ENCODE results near the gene SYT3.

The SYT3 gene

GRCh38 chr19:50661766-50662650, 22.3 kb upstream of the SYT3 start:
- 89 to 90% methylated on average over 47 to 49 of the region's 49 CpGs for WGBS, 2 experiments (ENCODE audit: insufficient coverage in 2 of 2)
- no peak overlapping the region for H3K27ac ChIP-seq (ENCODE audit: low read depth, low read length, severe bottlenecking)
- H3K9me3 ChIP-seq (ENCODE audit: control insufficient read depth, low read length), result peaks cover 12% of the 10 kb centered on the region
- no peaks in the 10 kb centered on the region for H3K4me1 ChIP-seq (ENCODE audit: control insufficient read depth, insufficient read depth, low read length, poor library complexity, severe bottlenecking)
- H3K4me3 ChIP-seq (ENCODE audit: extremely low read depth, insufficient read depth, low read length, poor library complexity, severe bottlenecking), result no peak overlapping the region
- H3K36me3 ChIP-seq (ENCODE audit: control insufficient read depth, insufficient read depth, low read length), result no peaks in the 10 kb centered on the region

DNA sequence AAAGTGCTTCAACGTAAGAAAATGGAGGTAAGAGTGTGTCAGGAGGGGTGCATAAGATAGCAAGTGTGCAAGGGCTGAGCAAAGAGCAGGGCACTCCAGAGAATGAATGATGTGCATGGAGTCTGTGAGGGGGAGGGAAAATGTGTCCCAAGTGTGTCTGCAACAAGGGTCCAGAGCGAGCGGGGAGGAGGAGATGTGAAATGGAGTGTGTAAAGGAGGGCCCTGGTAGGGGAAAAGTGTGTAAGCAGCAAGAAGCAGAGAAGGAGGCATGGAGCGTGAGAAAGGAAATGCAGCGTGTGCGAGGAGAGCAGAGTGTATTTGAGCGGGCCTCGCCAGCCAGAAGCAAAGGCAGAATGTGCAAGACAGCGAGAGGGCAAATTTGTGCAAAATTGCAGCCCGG, 21.3 kb upstream of the SYT3 start:
- no peaks in the 10 kb centered on the region for H3K4me1 ChIP-seq (ENCODE audit: control insufficient read depth, insufficient read depth, low read length, poor library complexity, severe bottlenecking)
- WGBS, 2 experiments (ENCODE audit: insufficient coverage in 2 of 2), result 87 to 88% methylated on average over 10 of the region's 10 CpGs
- H3K4me3 ChIP-seq (ENCODE audit: extremely low read depth, insufficient read depth, low read length, poor library complexity, severe bottlenecking), result no peak overlapping the region
- H3K36me3 ChIP-seq (ENCODE audit: control insufficient read depth, insufficient read depth, low read length), result no peaks in the 10 kb centered on the region
- H3K27ac ChIP-seq (ENCODE audit: low read depth, low read length, severe bottlenecking), result no peak overlapping the region
- peaks cover 12% of the 10 kb centered on the region for H3K9me3 ChIP-seq (ENCODE audit: control insufficient read depth, low read length)

DNA sequence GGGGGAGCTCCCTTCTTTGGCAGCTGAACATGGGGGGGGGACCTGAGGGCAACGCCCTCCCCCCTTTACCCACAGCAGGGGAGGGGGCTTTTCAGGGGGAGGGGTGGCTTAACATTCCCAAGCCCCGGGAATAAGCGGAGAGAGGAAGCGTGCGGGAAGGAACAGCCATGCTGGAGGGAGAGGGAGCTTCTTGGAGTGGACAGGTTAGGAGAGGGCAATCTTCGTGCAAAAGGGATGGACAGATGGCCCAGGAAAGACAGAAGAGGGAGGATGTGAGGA, 20.3 kb upstream of the SYT3 start:
- no peaks in the 10 kb centered on the region for H3K36me3 ChIP-seq (ENCODE audit: control insufficient read depth, insufficient read depth, low read length)
- peak overlapping the region; percentile 5 for H3K4me3 ChIP-seq (ENCODE audit: extremely low read depth, insufficient read depth, low read length, poor library complexity, severe bottlenecking)
- peaks cover 14% of the 10 kb centered on the region for H3K9me3 ChIP-seq (ENCODE audit: control insufficient read depth, low read length)
- WGBS, 2 experiments (ENCODE audit: insufficient coverage in 2 of 2), result 55 to 60% methylated on average over 5 of the region's 6 CpGs
- no peaks in the 10 kb centered on the region for H3K4me1 ChIP-seq (ENCODE audit: control insufficient read depth, insufficient read depth, low read length, poor library complexity, severe bottlenecking)
- no peak overlapping the region for H3K27ac ChIP-seq (ENCODE audit: low read depth, low read length, severe bottlenecking)

DNA sequence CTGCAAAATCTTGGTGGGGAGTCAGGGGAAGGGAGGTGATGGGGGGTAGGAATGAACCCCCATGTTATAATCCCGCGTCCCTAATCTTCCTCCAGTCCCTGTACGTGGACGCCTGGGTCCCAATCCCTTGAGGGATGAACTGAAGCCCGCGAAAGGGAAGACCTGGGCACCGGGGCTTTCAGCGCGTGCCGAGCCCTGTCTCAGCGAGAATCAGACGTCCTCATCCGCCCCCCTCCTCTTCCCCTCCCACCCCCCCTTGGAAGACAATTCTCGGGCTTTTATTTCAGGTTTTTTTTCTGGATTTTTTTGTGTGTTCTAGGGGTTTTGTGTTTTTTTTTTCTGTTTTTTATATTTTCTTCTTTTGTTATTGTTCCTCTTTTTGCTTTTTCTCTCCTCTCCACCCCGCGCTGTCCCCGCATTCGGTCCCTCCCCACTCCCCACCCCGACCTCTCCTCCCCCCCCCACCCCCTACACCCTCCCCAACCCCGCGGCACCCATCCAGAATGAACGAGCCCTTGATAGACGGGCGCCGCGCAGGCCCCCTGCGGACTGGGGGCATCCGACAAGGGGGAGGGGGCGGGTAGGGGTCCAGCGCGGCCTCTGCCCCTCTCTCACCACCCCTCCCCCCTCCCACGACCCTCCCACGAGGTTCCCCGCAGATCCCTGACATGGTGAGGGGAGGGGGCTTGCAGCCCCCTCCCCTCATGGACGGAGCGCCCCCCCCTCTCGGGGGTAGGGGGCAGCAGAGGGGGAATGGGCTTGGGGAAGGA, 19.8 kb upstream of the SYT3 start:
- H3K9me3 ChIP-seq (ENCODE audit: control insufficient read depth, low read length), result peaks cover 19% of the 10 kb centered on the region
- H3K36me3 ChIP-seq (ENCODE audit: control insufficient read depth, insufficient read depth, low read length), result no peaks in the 10 kb centered on the region
- no peaks in the 10 kb centered on the region for H3K4me1 ChIP-seq (ENCODE audit: control insufficient read depth, insufficient read depth, low read length, poor library complexity, severe bottlenecking)
- WGBS, 2 experiments (ENCODE audit: insufficient coverage in 2 of 2), result 60 to 64% methylated on average over 2 to 6 of the region's 37 CpGs
- no peak overlapping the region for H3K27ac ChIP-seq (ENCODE audit: low read depth, low read length, severe bottlenecking)
- H3K4me3 ChIP-seq (ENCODE audit: extremely low read depth, insufficient read depth, low read length, poor library complexity, severe bottlenecking), result peak overlapping the region; percentile 41

- H3K4me3 ChIP-seq (ENCODE audit: extremely low read depth, insufficient read depth, low read length, poor library complexity, severe bottlenecking), result peak overlapping the region; percentile 41
- peak overlapping the region; percentile 79 for H3K27ac ChIP-seq (ENCODE audit: low read depth, low read length, severe bottlenecking)
- no peaks in the 10 kb centered on the region for H3K4me1 ChIP-seq (ENCODE audit: control insufficient read depth, insufficient read depth, low read length, poor library complexity, severe bottlenecking)
- H3K36me3 ChIP-seq (ENCODE audit: control insufficient read depth, insufficient read depth, low read length), result no peaks in the 10 kb centered on the region
- WGBS, 2 experiments (ENCODE audit: insufficient coverage in 2 of 2), result 47 to 57% methylated on average over 56 to 63 of the region's 67 CpGs
- peaks cover 15% of the 10 kb centered on the region for H3K9me3 ChIP-seq (ENCODE audit: control insufficient read depth, low read length)
Observed at GRCh38 chr19:50658441-50659317, 19.0 kb upstream of the SYT3 start.

DNA sequence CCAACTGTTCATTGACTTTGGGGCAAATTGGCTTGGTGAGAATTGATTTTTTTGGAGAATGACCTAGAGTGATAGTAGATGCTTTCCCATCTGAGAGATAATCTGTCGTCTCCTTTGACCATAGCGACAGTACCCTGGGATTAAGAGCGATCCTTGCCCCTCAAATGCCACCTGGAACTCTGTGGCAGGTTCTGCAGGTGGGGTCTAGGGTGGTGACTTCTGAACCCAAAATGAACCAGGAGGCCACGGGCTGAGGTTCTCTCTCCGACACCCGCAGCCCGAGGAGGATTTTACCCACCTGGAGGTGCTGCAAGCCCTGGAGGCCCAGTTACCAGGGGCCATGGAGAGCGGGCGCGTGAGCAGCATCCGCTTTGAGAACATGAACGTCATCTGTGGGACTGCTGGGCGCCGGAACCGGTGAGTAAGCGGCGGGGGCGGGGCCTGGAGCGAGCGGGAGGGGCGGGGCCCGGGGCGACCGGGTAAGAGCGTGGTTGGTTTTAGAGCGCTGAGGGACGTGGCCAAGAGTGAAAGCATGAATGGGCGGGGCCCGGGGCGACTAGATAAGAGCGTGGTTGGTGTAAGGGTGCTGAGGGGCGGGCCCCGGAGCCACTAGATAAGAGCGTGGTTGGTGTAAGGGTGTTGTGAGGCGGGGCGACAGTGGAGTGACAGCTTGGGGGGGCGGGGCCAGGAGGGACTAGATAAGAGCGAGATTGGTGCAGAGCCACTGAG, 18.2 kb upstream of the SYT3 start:
- H3K9me3 ChIP-seq (ENCODE audit: control insufficient read depth, low read length), result peaks cover 21% of the 10 kb centered on the region
- H3K4me1 ChIP-seq (ENCODE audit: control insufficient read depth, insufficient read depth, low read length, poor library complexity, severe bottlenecking), result no peaks in the 10 kb centered on the region
- H3K36me3 ChIP-seq (ENCODE audit: control insufficient read depth, insufficient read depth, low read length), result no peaks in the 10 kb centered on the region
- WGBS, 2 experiments (ENCODE audit: insufficient coverage in 2 of 2), result 32 to 51% methylated on average over 23 to 32 of the region's 38 CpGs
- peak overlapping the region; percentile 41 for H3K4me3 ChIP-seq (ENCODE audit: extremely low read depth, insufficient read depth, low read length, poor library complexity, severe bottlenecking)
- H3K27ac ChIP-seq (ENCODE audit: low read depth, low read length, severe bottlenecking), result peak overlapping the region; percentile 50

GRCh38 chr19:50657222-50657669, 17.6 kb upstream of the SYT3 start:
- Histone ChIP-seq H3K4me1 (ENCODE audit: control insufficient read depth, insufficient read depth, low read length, poor library complexity, severe bottlenecking) (no peaks in the 10 kb centered on the region), H3K9me3 (ENCODE audit: control insufficient read depth, low read length) (peaks cover 25% of the 10 kb centered on the region), H3K27ac (ENCODE audit: low read depth, low read length, severe bottlenecking) (no peak overlapping the region), H3K4me3 (ENCODE audit: extremely low read depth, insufficient read depth, low read length, poor library complexity, severe bottlenecking) (peak overlapping the region; percentile 27), H3K36me3 (ENCODE audit: control insufficient read depth, insufficient read depth, low read length) (no peaks in the 10 kb centered on the region)
- WGBS, 2 experiments (ENCODE audit: insufficient coverage in 2 of 2), result 73 to 78% methylated on average over 4 of the region's 6 CpGs

DNA sequence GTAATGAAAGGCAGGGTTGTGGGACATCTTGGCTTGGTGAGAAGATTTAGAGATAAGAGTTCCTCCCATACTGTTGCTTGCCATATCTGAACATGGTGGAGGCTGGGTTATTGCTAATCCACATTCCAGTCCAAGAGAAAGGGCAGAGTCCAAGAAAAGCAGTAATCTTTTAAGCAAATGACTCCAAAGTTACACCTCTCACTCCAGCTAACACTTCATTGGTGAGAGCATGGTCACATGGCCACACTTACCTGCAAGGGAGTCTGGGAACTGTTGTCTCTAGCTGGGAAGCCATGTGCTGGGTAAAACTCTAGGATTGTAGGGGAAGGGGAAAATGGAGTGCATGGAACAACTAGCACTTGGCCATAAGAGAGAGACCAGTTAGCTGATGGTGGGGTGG, 15.2 kb upstream of the SYT3 start:
- Histone ChIP-seq H3K9me3 (ENCODE audit: control insufficient read depth, low read length) (peaks cover 25% of the 10 kb centered on the region), H3K36me3 (ENCODE audit: control insufficient read depth, insufficient read depth, low read length) (no peaks in the 10 kb centered on the region), H3K4me1 (ENCODE audit: control insufficient read depth, insufficient read depth, low read length, poor library complexity, severe bottlenecking) (no peaks in the 10 kb centered on the region), H3K4me3 (ENCODE audit: extremely low read depth, insufficient read depth, low read length, poor library complexity, severe bottlenecking) (no peak overlapping the region), H3K27ac (ENCODE audit: low read depth, low read length, severe bottlenecking) (no peak overlapping the region)

DNA sequence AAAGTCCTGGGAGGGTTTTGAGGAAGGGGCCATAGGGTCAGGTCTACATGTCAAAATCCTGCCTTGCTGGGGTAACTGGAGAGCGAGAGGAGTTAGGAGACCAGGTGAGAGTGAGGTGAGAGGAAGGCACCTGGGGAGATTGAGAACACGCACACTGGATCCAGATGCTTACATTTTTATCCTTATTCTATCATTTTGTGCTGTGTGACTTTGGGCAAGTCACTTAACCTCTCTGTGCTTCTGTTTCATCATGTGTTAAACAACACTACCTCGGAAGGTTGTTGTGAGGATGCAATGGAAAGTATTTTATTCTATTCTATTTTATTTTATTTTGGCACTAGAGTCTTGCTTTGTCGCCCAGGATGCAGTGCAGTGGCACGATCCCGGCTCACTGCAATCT, 13.0 kb upstream of the SYT3 start:
- Histone ChIP-seq H3K36me3 (ENCODE audit: control insufficient read depth, insufficient read depth, low read length) (no peaks in the 10 kb centered on the region), H3K27ac (ENCODE audit: low read depth, low read length, severe bottlenecking) (no peak overlapping the region), H3K4me1 (ENCODE audit: control insufficient read depth, insufficient read depth, low read length, poor library complexity, severe bottlenecking) (no peaks in the 10 kb centered on the region), H3K4me3 (ENCODE audit: extremely low read depth, insufficient read depth, low read length, poor library complexity, severe bottlenecking) (no peak overlapping the region), H3K9me3 (ENCODE audit: control insufficient read depth, low read length) (peaks cover 28% of the 10 kb centered on the region)
- 92 to 95% methylated on average over 4 of the region's 6 CpGs for WGBS, 2 experiments (ENCODE audit: insufficient coverage in 2 of 2)

- Histone ChIP-seq H3K9me3 (ENCODE audit: control insufficient read depth, low read length) (peaks cover 29% of the 10 kb centered on the region), H3K36me3 (ENCODE audit: control insufficient read depth, insufficient read depth, low read length) (no peaks in the 10 kb centered on the region), H3K4me1 (ENCODE audit: control insufficient read depth, insufficient read depth, low read length, poor library complexity, severe bottlenecking) (no peaks in the 10 kb centered on the region), H3K4me3 (ENCODE audit: extremely low read depth, insufficient read depth, low read length, poor library complexity, severe bottlenecking) (no peak overlapping the region), H3K27ac (ENCODE audit: low read depth, low read length, severe bottlenecking) (no peak overlapping the region)
- 88% methylated on average over 2 of the region's 2 CpGs; no CpG with 5 or more reads in 1 of the 2 experiments for WGBS, 2 experiments (ENCODE audit: insufficient coverage in 2 of 2)
Observed at GRCh38 chr19:50651174-50651573, 11.5 kb upstream of the SYT3 start.
